ENCODE measurements around the gene PROK2. TPM values are rescaled to one million over a fixed set of nuclear protein-coding genes. Genes with fewer than 3 reads are reported as not detected.

PROK2 gene
- total and polyA plus RNA-seq, 10 of the 15 experiments (the other 5 are each of a cell fraction or from before 2014, with no cell fraction given), result not detected

GRCh38 chr3:71809321-71810026 lies 24.5 kb upstream of the PROK2 start:
- no peak for DNase-seq (ENCODE audit: low read depth, low spot score)
- Histone ChIP-seq H3K9me3 (replicated peaks; ENCODE audit: control insufficient read depth, insufficient read depth, low read length) (no peaks in the 10 kb centered on the region), H3K79me2 (ENCODE audit: control insufficient read depth, insufficient read depth, low read length) (no peaks in the 10 kb centered on the region), H3K27me3 (replicated peaks in 1 of 2; ENCODE audit: control insufficient read depth in 2 of 2, insufficient read depth in 2 of 2, low read length in 1 of 2) (peaks cover 0 to 2% of the 10 kb centered on the region in 2 experiments; a peak in 1 of 4 replicates), H3K36me3 (ENCODE audit: control insufficient read depth in 2 of 2, insufficient read depth in 2 of 2, low read length in 1 of 2) (no peaks in the 10 kb centered on the region), H3K27ac (ENCODE audit: control insufficient read depth, insufficient read depth) (no peak overlapping the region), H3K4me2 (ENCODE audit: control insufficient read depth, insufficient read depth) (no peak overlapping the region), H3K4me1 (ENCODE audit: control insufficient read depth, insufficient read depth, low read length) (no peaks in the 10 kb centered on the region), H2AFZ (ENCODE audit: control insufficient read depth, low read depth, low read length) (no peak overlapping the region), H4K20me1 (ENCODE audit: control insufficient read depth, insufficient read depth) (no peaks in the 10 kb centered on the region), H3K4me3 (no peak overlapping the region), H3K9ac (ENCODE audit: control insufficient read depth, insufficient read depth, low read length) (no peak overlapping the region)
- FAIRE-seq, result no peak
- in situ Hi-C loops (cut with MboI) (no loop called here), intact Hi-C loops (cut with micrococcal nuclease; ENCODE audit: unreplicated experiment) (no loop called here)
- BruUV-seq (replicated peaks), result no TSS peak
- ChIA-PET POLR2A (no interaction called here), SMC1A (ENCODE audit: uncharacterized antibody, unreplicated experiment) (no interaction called here), CTCF (interaction anchor here (0.7 kb wide), 1 partner anchor 66 kb away, joined by 3 read pairs; no protein-coding TSS in a partner anchor), RAD21 (ENCODE audit: unreplicated experiment) (interaction anchor here (0.6 kb wide), 1 partner anchor 129 kb away, joined by 3 read pairs; no protein-coding TSS in a partner anchor)
- WGBS (ENCODE audit: insufficient coverage, insufficient replicate concordance, low lambda C conversion rate, missing lambda C conversion rate), result 33% methylated on average over 6 of the region's 6 CpGs
- ATAC-seq, result no peak
- TF ChIP-seq POU2F2 (IDR thresholded peaks at IDR 0.05; ENCODE audit: borderline replicate concordance, low read depth, low read length) (no peak), MLLT1 (IDR thresholded peaks at IDR 0.05) (no peak), ZBTB33 (IDR thresholded peaks at IDR 0.05) (no peak), RAD21 (IDR thresholded peaks at IDR 0.05; ENCODE audit: insufficient read depth, low read depth, low read length) (no peak)
